Spleen (tissue), 11 donors: ENCODE data around the gene IFITM10. TPM values are rescaled to one million over a fixed set of nuclear protein-coding genes. Genes with fewer than 3 reads are reported as not detected.

ENCODE experiments used
- DNase-seq: peaks from one replicate; pipeline ENCODE4 v3.0.0-alpha.2; 2020
- H3K27ac ChIP-seq, 8 donors: fragments of 200-600 bp; sonication (generic) in 7 of 8; 1 replicate in 4 of 8; 2 replicates in 4 of 8; pipeline versions ENCODE4 v1.5.0 to v1.8.0; 2016 to 2021; ENCODE audit warnings: inconsistent platforms in 4 of 8, mild to moderate bottlenecking in 4 of 8, moderate library complexity in 1 of 8
- H3K27me3 ChIP-seq, 7 donors: fragments of 200-600 bp; sonication (generic) in 6 of 7; replicated peaks in 1 of 7; 1 replicate in 4 of 7; 2 replicates in 3 of 7; pipeline versions ENCODE4 v1.5.0 to v1.8.0; 2016 to 2021; ENCODE audit warnings: inconsistent platforms in 3 of 7, mild to moderate bottlenecking in 1 of 7
- H3K36me3 ChIP-seq, 6 donors: fragments of 200-600 bp; sonication (generic) in 5 of 6; 1 replicate in 4 of 6; 2 replicates in 2 of 6; pipeline versions ENCODE4 v1.5.0 to v1.8.0; 2016 to 2021; ENCODE audit warnings: inconsistent platforms in 2 of 6
- H3K4me1 ChIP-seq, 6 donors: fragments of 200-600 bp; sonication (generic) in 5 of 6; 1 replicate in 3 of 6; 2 replicates in 3 of 6; pipeline versions ENCODE4 v1.5.0 to v1.8.0; 2016 to 2021; ENCODE audit warnings: inconsistent platforms in 3 of 6
- H3K4me3 ChIP-seq, 8 donors: fragments of 200-600 bp; sonication (generic) in 7 of 8; 1 replicate in 4 of 8; 2 replicates in 4 of 8; pipeline versions ENCODE4 v1.5.0 to v1.8.0; 2016 to 2021; ENCODE audit warnings: inconsistent platforms in 4 of 8, mild to moderate bottlenecking in 4 of 8, moderate library complexity in 2 of 8
- H3K9me3 ChIP-seq, 8 donors: fragments of 200-600 bp; sonication (generic) in 7 of 8; 1 replicate in 4 of 8; 2 replicates in 4 of 8; pipeline versions ENCODE4 v1.5.0 to v1.8.0; 2016 to 2021; ENCODE audit warnings: inconsistent platforms in 4 of 8
- CTCF ChIP-seq, 11 experiments: fragments of 200-600 bp in 7 of 11; fragments of 450-650 bp in 4 of 11; sonication (generic) in 4 of 11; IDR thresholded peaks in 8 of 11; conservative IDR thresholded peaks in 3 of 11; 1 replicate in 7 of 11; 2 replicates in 4 of 11; pipeline versions ENCODE4 v1.4.0 to v1.8.0; 2016 to 2021; ENCODE audit warnings: antibody characterized with exemption in 11 of 11, inconsistent platforms in 4 of 11, mild to moderate bottlenecking in 1 of 11
- POLR2A ChIP-seq, 3 donors: fragments of 450-650 bp; IDR thresholded peaks; one replicate each; pipeline ENCODE4 v1.5.1; 2017; ENCODE audit warnings: antibody characterized with exemption in 3 of 3, mild to moderate bottlenecking in 1 of 3
- POLR2AphosphoS5 ChIP-seq, 3 donors: sonication (generic); formaldehyde crosslinking; IDR thresholded peaks; one replicate each; pipeline ENCODE4 v1.5.1; 2017; ENCODE audit warnings: antibody characterized with exemption in 3 of 3
- WGBS, 5 donors: extraction: QIAGEN DNeasy Blood & Tissue Kit in 3 of 5; methylation state at CpG; one replicate each; pipeline versions ENCODE4 v1.1.5 to v1.1.7; 2013 to 2018; 5-methylcytosine and 5-hydroxymethylcytosine counted together
- intact Hi-C: fragments of 100-400 bp; cut with DNase I; formaldehyde crosslinking; loops from one replicate; pipeline ENCODE4 v1.15.0; 2023; ENCODE audit warnings: low total_unique reads
- polyA plus RNA-seq, 3 donors: library from polyadenylated mRNA; stranded (reverse); fragments of 200-250 nt; gene quantifications; one replicate each; pipeline ENCODE4 v1.2.1, GENCODE V29; 2013
- total RNA-seq, 7 donors: library from RNA; depleted of rRNA in 3 of 7; stranded (reverse); fragments of >200 nt in 3 of 7; fragmentation: NEBNext Ultra II Directional in 4 of 7; extraction: Animal tissue kit (Norgen Biotek cat#: 25700) in 4 of 7; gene quantifications; one replicate each; pipeline versions ENCODE4 v1.1.0 to v1.2.1, GENCODE V29; 2016 to 2021
- donor health status: healthy with polysubstance abuse.
- donor health status: DM: no; HTN: no; CAD: no; lungs with moderate emphysema.
- donor health status: DM: no; HTN: no; CAD: no.
- donor health status: Bipolar disorder and iron deficiency.
- donor health status: healthy.
- donor health status: DM: no; HTN: no; CAD: no.
- donor health status: DM: yes; HTN: yes; CAD: no.

The IFITM10 gene
- total and polyA plus RNA-seq, 10 donors: 0.80 to 41.6 (median 7.3) TPM

GRCh38 chr11:1707751-1708150, 42.6 kb downstream of the IFITM10 start:
- no peak for TF ChIP-seq CTCF (IDR thresholded peaks at IDR 0.05 in 8 of 11, conservative IDR thresholded peaks at IDR 0.05 in 3 of 11)
- no peak for TF ChIP-seq POLR2AphosphoS5 (IDR thresholded peaks at IDR 0.05)
- TF ChIP-seq POLR2A (IDR thresholded peaks at IDR 0.05): no peak
- H3K9me3 ChIP-seq: no peaks in the 10 kb centered on the region
- H3K4me3 ChIP-seq: no peak overlapping the region
- H3K4me1 ChIP-seq: peaks cover 0 to 16% (median 5%) of the 10 kb centered on the region in 6 donors
- no peaks in the 10 kb centered on the region for H3K27me3 ChIP-seq
- H3K27ac ChIP-seq: no peak overlapping the region
- no peaks in the 10 kb centered on the region for H3K36me3 ChIP-seq
- 37 to 71% (median 56%) methylated on average over 4 of the region's 4 CpGs for WGBS, 5 donors
- intact Hi-C loops: no loop called here
- DNase-seq: peak; percentile 9

- H3K27ac ChIP-seq: no peak overlapping the region
- no peaks in the 10 kb centered on the region for H3K36me3 ChIP-seq
- intact Hi-C loops: no loop called here
- TF ChIP-seq CTCF (IDR thresholded peaks at IDR 0.05 in 8 of 11, conservative IDR thresholded peaks at IDR 0.05 in 3 of 11): peak in 5 of 11 experiments; percentile 11 to 44 (median 31)
- no peak for TF ChIP-seq POLR2A (IDR thresholded peaks at IDR 0.05)
- H3K27me3 ChIP-seq: no peaks in the 10 kb centered on the region
- H3K4me3 ChIP-seq: no peak overlapping the region
- no peaks in the 10 kb centered on the region for H3K9me3 ChIP-seq
- peaks cover 0 to 16% (median 5%) of the 10 kb centered on the region in 6 donors for H3K4me1 ChIP-seq
- WGBS, 5 donors: 69 to 85% (median 82%) methylated on average over 15 to 17 of the region's 17 CpGs
- peak; percentile 76 for DNase-seq
Measured at GRCh38 chr11:1706634-1707400, 43.6 kb downstream of the IFITM10 start.

- intact Hi-C loops: no loop called here
- peaks cover 0 to 6% (median 0%) of the 10 kb centered on the region in 7 donors for H3K27me3 ChIP-seq
- 65 to 81% (median 71%) methylated on average over 15 of the region's 15 CpGs for WGBS, 5 donors
- no peak for TF ChIP-seq POLR2A (IDR thresholded peaks at IDR 0.05)
- TF ChIP-seq POLR2AphosphoS5 (IDR thresholded peaks at IDR 0.05): no peak
- TF ChIP-seq CTCF (IDR thresholded peaks at IDR 0.05 in 8 of 11, conservative IDR thresholded peaks at IDR 0.05 in 3 of 11): no peak
- H3K4me1 ChIP-seq: peaks cover 0 to 19% (median 5%) of the 10 kb centered on the region in 6 donors
- no peaks in the 10 kb centered on the region for H3K36me3 ChIP-seq
- H3K27ac ChIP-seq: peak overlapping the region in 1 of 8 donors; percentile 33
- H3K9me3 ChIP-seq: no peaks in the 10 kb centered on the region
- no peak overlapping the region for H3K4me3 ChIP-seq
- peak; percentile 11 for DNase-seq
Measured at GRCh38 chr11:1705126-1706052, 45.0 kb downstream of the IFITM10 start.

- intact Hi-C loops: no loop called here
- H3K27ac ChIP-seq: no peak overlapping the region
- peaks cover 0 to 19% (median 5%) of the 10 kb centered on the region in 6 donors for H3K4me1 ChIP-seq
- peaks cover 0 to 6% (median 0%) of the 10 kb centered on the region in 7 donors for H3K27me3 ChIP-seq
- no peaks in the 10 kb centered on the region for H3K36me3 ChIP-seq
- DNase-seq: no peak
- WGBS, 5 donors: 85 to 96% (median 90%) methylated on average over 6 of the region's 6 CpGs
- no peak for TF ChIP-seq CTCF (IDR thresholded peaks at IDR 0.05 in 8 of 11, conservative IDR thresholded peaks at IDR 0.05 in 3 of 11)
- no peak overlapping the region for H3K4me3 ChIP-seq
- H3K9me3 ChIP-seq: no peaks in the 10 kb centered on the region
Measured at GRCh38 chr11:1703146-1703545, 47.2 kb downstream of the IFITM10 start.
